ENCODE results near the gene SPNS2.
A peak's percentile ranks its signal among the peaks of the same experiment; 100 is the strongest.

The SPNS2 gene

DNA sequence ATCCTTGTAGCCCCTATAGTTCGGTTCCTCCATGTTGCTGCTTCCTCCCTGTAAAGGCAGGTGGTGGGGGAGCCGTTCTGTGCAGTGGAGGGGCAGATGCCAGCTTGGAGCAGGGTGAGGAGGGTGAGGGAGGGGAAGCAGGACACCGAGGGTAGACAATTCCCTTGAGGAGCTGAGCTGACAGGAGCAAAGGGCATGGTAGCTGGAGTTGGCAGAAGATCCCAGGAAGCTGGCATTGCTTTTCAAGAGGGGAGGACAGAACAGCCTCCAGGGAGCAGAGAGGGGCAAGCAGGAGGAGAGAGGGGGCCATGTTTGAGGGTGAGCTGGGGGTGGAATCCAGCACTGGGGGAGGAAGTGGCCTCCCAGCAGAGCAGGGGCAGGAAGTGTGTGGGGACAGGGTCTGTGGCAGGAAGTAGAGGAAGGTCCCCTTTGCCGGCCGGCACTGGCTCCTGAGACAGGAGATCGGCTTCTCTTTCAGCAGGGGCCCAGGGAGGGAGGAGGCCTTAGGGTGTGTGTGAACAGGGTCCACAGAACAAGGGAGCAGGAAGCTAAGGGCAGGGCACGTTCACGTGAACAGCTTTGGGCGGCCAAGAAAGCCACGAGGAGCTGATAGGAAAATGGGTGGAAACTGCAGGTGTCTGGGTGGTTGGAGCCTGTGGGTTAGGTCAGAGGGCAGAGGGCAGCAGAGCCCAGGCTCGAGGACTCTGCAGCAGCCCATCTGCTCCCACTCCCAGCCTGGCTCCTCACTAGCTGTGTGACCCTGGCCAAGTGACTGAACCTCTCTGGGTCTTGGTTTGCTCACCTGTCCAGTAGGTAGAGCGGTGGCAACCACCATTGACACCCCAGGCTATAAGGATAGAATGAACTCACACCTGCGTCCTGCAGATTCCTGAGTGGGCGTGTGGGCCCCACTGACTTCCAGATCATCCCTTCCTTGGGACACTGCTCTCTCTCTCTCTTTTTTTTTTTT lies 17.5 kb upstream of the SPNS2 start:
- peak; percentile 78 for DNase-seq

DNA sequence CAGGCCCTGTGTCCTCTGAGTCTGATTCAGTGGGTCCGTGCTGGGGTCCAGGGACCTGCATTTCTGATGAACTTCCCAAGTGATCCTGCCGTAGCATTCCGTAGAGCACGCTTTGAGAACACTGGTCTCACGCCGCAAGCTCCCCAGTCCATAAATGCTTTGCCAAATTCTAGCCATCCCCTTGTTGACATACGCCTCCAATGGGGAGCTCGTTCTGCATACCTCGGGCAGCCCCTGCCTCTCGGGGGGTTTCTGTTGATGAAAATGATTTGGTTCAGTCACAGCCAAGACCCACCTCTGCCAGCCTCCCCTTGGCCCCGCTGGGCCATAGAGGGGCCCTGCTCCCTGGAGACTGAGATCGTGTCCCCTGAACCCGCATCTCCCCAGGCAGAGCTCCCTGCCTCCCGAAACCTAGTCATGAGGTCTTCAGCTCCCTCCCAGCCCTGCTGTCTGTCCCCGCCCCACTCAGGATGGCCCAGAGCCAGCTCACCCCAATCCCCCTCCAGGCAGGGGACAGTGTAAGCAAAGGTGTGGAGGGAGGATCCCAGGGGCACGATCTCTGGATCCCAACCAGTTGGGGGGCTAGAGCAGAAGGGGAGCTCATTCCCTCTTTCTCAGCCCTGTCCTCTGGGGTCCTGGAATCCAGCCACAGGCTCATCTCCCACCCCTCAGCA lies 16.2 kb upstream of the SPNS2 start:
- DNase-seq = no peak

DNA sequence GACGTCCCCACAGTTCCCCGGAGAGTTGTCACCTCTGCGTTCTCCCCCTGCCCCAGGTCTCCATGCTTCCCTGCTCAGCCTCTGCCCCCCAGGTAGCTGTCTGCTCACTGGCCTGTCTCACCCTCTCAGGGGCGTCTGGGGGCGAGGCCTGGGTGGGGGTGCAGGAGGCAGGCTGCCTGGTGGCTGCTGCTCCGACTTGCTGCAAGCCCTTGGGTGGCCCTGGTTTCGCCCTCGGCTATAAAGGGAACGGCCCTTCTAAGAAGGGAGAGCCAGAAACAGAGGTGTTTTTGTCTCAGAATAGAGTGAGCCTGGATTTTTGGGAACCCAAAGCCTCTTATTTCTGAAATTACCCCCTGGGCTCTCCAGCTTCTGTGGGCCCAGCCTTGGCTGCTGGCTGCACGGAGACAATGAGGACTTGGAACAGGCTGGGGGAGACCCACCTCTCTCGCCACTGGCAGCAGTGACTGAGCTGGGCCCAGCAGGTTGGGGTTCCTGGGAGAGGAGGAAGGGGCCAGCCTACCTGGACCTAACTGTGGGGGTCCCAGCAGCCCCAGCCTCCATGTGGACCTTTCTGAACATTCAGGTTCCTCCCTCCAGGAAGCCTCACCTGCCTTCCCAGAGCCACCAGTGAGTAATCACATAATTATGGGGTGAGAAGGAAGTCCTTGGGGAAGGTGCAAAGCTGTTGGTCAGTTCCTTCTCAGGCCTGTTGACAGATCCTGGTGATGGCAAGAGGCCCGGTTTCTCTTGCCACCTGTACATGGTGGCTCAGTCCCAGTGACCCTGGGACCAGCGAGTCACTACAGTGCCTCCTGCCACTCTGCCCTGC lies 15.5 kb upstream of the SPNS2 start:
- no peak for DNase-seq

DNA sequence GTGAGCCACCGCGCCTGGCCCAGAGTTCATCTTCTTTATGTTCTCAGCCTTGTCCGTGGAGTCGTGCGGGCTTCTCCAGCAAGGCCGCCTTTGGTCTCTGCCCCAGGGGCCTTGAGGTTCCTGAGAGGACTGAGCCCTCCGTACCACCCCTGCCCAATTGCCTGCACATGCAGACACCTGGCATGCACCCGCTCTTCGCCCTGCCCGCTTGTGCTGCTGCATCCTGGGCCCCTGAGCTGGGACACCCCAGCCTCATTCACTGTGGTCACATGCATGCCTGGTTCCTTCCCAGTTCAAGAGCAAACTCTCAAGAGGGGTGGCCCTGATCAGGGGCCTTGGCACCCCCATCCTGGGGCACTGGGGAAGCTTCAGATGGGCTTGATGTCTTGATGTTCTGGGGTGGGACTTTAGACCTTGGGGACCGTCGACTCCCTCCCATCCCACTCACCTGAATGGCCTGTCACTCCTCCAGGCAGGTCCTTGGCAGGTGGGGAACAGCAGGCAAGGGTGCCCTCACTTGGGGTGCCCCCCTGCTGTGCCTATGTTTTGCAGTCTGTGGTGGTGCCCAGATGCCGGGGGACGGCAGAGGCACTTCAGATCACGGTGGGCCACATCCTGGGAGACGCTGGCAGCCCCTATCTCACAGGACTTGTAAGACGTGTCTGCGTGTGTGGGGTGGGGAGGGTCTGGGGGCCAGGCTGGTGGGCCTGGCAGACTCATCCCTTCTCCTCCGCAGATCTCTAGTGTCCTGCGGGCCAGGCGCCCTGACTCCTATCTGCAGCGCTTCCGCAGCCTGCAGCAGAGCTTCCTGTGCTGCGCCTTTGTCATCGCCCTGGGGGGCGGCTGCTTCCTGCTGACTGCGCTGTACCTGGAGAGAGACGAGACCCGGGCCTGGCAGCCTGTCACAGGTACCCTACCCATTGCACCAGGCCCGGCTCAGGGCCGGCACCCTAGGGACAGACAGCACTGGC lies 12.7 kb upstream of the SPNS2 start:
- peak; percentile 61 for DNase-seq

DNA sequence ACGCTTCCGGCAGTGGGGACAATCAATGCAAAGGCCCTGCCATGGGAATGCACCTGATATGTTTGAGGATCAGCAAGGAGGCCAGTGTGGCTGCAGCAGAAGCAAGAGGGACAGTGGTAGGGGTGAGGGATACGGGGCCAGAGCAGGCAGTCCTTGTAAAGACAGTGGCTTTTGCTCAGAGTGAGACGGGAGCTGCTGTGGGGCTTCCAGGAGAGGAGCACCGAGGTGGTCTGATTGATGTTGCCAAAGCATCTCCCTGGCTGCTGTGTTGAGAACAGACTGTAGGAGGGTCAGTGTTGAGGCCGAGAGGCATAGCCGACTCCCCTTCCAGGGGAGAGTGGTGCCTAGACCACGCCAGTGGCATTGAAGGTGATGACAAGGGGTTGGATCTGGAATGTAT lies 11.4 kb upstream of the SPNS2 start:
- no peak for DNase-seq

DNA sequence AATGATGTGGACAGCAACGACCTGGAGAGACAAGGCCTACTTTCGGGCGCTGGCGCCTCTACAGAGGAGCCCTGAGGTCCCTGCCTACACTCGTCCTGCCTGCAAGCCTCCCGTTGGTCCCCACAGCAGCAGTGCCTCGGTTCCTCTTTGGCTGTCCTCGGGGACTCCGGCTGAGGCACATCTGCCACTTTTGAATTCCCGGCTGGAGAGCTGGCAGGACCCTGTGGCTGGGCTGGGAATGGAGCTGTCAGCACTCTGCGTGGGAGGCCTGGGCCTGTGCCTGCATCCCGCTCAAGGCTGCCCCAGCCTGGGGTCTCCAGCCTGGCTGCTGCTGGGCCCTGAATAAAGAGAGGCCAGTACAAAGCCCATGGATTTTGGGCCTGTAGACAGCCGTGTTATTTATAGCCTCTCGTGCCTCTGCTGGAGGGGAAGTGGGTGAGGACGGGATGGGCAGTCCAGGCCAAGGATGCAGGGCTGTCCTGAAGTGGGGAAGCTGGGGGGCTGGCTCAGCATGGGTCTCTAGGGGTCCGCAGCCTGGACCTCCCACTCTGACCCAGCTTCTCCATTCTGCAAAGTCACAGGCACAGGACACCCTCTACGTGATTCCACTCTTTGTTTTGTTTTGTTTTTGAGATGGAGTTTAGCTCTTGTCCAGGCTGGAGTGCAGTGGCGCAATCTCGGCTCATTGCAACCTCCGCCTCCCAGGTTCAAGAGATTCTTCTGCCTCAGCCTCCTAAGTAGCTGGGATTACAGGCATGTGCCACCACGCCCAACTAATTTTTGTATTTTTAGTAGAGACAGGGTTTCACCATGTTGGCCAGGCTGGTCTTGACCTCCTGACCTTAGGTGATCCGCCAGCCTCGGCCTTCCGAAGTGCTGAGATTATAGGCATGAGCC lies 10.6 kb upstream of the SPNS2 start:
- no peak for DNase-seq

DNA sequence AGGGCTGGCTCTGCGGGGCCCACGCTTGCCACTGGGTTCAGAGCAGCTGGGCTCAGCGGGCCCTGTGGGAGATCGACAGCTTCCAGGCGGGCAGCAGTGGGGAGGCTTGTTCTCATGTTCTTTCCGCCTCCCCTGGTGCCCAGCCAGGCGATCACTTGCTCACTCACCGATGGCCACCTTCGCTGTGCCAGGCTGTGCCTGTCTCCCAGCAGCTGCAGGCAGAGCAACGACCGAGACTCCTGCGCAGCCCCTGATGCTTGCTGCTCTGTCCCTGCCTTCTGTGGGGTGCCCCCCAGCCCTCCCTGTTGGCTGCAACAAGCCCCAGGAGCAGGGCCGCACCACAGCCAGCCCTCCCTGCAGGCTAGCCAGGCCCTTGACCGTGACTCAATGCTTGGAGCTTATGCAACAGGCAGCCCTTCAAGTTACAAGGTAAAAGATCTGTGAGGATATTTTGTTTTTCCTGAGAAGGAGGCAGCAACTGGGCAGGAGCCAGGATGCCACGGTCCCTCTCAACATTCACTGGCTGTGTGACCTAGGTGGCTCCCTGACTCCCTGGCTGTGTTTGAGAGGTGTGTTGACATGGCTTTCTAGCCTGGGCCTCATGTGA lies 9.6 kb upstream of the SPNS2 start:
- DNase-seq = no peak

DNA sequence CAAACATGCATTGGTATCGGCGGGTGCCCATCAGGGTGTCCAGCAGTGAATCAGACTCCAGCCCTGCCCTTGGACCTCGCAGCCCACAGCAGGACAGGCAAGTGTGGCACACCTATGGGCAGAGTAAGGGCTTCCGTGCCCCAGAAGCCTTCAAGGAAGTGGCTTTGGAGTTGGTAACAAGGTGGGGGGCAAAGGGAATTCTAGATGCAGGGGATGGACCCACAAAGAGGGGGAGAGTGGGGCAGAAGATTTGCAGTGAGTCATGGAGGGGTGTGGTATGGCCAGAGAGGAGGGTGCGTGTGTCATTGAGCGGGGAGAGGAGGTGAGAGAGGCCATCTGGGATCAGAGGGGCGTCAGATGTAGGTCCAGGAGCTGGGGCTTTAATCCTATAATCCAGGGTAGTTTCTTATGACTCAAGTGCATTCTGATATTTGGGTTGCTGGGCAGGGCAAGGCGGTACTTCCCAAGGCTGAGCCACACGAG lies 8.5 kb upstream of the SPNS2 start:
- DNase-seq = no peak

DNA sequence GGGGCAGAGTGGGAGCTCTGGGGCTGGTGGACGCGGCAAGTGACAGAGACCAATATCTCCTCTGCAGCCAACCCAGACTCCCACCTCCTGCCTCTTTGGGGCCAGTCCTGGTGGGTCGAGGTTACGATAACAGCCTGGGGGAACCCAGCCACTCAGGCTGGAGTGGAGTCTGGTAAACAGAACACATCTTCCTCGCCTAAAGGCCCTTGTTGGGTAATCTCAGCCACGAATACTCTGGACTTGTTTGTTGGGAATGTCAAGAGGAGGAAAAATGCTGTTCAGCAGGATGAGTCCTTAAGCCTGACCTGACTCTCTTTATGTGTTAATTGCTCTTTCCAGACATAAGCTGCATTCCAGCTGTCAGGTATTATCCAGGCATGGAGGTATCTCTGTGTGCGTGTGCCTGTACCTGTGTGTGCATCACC lies 8.0 kb upstream of the SPNS2 start:
- DNase-seq = no peak

DNA sequence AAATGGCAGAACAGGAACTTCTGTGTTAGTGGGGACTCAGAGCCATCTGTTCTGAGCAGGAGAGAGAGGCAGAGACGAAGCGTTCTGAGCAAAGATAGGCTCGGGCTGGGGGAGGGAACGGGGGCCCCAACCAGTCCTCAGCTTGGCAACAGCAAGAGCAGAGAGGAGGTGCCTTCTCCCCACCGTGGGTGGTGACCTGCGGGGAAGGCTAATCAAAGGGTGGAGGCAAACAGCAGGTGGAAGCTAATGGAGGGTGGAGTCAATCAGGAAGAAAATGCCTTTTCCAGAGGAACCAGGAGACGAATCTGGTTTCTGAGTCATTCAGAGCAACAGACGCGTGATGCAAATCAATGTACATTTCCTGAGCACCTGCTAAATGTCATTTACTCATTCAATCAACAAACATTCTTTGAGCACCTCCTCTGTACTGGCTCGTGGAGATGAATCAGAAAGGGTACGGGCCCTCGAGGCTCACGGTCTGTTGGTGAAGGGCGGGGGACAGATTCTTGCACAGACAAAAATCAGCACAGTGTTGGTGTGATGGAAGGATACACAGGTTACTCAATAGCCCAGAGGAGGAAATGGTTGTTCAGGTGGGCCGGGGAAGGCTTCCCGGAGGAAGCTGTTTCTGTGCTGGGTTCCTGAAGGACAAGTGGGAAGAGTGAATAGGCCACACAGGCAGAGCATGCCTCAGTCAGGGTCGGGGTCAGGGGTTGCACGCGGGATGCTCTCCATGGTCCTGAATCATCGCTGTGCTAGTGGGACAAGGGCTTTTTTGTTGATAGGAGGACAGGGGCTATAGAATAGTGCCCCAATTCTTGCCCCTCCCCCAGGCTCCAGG lies 5.7 kb upstream of the SPNS2 start:
- DNase-seq = peak; percentile 72

DNA sequence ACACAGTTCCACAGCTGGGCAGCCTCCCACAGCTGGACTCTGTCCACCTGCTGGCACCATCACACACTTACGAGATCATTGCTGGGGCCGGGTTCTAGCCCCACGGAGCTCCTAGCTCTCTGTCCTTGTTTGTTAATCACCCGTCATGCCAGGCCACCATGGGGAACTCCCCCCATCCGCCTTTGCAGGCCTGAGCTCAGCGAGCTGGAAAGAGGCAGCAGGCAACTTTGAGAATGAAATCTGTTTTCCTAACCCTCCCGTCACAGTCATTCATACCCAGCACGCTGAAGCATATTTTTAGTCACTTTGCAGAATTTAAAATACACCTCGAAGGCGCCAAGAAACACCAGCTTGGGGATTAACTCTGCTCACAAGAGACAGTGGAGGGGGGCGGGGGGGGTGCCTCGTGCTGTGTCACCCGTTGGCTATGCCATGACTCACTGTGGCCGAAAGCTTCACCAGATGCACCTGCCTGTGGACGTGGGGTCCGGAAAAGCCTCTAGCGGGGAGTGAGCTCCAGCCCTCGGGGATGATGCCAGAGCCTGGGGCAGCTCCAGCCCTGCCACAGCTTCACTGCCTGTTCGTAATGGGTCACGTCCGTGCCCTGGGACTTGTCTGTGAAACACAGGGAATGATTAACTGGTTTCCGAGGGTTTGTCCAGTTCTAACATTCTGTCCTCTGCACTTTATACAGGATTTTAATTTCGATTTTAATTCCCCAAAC lies 1.4 kb upstream of the SPNS2 start:
- DNase-seq = no peak

DNA sequence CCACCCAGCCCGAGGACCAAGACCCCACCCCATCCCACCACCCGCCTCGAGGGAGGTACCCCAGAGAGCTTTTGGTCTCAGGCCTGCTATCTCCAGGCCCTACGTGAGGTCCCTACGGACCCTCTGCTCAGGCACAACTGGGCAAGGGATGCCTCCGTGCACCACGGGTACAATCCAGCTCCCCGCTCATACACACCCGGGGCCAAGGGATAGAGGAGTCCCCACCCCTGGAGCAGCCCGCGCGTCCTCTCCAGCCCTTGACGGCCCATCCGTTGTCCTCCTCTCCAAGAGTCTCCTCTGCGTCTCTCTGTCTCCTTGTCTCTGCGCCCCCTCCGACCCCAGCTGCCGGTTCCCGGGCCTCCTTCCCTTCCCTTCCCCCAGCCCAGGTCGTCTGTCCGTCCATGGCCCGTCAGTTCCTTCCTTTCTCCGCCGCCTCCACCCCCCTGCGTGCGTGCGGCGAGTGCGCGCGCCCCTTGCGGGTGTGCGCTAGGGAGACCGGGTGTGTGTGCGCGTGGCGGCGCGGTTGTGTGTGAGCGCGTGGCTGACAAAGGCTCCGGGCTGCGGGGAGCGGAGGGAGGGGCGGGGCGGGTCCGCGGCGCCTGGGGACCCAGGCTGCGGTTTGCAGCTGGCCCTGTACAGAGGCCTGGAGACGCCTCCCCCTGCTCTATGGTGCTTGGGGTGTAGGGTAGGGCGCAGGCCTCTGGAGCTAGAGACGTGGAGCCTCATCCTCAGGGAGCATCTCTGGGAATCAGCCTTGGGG lies 930 bp downstream of the SPNS2 start:
- peak; percentile 52 for DNase-seq

DNA sequence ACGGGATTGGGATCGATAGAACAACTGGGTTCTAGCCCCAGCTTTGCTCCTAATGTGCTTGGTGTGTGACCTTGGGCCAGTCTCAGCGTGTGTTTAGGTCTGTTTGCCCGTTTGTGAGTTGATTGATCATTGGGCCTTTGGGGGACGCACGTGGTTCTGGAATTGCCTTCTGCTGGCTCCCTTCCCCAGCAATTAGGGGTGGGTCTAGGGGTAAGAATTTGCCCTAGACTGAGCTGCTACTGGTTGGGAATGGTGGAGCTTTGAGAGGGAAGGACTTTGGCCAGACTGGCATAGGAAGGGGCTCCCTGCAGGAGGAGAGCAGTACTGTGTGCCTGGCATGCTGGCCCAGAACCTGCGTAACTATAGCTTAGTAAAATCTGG lies 1.5 kb downstream of the SPNS2 start:
- no peak for DNase-seq

DNA sequence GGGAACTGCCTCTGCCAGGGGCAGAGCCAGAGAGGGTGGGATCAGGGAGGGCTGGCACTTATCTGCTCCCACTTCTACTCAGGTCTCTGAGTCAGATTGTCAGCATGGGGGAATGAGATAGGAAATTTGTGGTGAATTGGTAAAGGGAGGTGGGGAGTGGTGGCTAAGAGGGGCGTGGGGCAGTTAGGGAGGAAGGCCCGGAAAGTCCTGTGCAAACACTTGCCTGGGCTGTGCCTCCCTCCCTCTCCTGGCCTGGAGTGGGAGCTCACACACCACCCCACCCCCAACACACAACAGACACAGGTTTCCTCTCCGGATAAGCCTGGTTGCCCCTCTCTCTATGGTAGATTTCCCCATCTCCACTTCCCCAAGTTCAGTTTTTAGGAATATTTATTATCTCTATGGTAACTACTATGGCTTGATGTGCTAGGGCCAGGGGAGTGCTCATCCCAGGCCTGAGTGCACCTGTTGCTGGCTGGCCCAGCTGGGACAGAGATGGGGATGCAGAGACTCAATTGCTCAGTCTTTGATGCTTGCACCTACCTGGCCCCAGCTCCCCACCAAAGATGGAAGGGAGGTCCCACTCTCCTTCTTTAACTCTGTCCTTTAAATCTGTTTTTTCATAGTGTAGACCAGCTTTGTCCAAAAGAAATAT lies 2.7 kb downstream of the SPNS2 start:
- DNase-seq = peak; percentile 87

DNA sequence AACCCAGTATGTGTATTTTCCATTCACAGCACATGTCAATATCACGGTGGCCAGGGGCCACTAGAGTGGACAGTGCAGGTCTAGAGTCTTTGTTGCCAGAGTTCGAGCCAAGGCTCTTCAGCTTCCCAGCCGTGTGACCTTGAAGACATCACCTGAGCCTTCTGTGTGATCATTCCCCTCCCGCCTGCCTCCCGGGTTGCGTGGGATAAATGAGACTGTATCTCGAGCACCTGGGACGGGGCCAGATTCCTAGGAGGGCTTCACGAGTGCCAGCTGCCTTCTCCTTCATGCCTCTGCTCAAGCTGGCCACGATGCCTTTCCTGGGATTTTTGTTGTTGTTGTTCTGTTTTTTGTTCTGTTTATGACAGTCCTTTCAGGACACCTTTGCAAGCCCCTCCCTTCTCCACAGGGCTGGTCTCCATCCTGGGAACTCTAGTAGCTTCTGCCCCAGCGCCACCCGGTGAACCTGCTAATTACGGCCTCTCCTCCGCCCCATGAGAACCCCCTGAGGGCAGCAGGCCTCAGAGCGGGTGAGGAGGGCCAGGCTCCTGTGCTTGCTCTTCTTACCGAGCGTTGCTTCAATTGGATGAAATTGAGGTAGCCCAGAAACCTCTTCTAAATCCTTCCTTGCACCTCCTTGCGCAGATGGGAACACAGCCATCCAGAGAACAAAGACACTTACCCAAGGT lies 3.9 kb downstream of the SPNS2 start:
- no peak for DNase-seq

DNA sequence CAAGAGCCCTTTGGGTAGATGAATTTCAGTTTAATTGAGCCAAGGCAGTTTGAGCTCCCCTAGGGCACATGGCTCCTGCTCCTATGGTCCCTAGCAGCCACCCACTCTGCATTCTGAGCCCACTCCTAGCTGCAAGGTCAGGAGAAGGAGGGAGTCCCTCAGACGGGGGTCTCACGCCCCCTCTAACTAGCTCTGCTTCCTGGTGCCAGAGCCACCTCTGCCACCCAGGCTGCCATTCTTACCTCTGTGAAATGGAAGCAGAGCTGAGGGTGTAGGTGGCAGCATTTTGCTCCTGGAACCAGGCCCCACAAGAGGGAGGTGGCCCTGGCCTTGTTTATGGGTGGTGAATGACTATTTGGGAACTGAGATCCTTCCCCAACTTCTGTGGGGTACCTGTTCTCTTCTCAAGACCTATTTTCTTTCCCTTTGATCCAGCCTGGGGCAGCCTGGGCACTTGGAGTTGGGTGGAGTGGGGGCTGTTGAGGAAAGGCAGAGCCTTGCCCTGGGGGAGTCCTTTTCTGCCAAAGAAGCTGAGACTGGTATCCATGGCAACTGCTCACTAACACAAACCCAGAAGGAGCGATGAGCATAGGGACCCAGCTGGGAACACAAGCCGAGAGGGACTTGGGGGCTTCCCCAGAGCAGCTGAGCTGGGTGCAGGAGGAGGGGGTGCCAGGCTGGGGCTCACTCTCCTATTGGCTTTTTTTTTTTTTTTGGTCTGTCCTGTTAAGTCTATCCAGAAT lies 4.8 kb downstream of the SPNS2 start:
- DNase-seq = no peak
